Measurements from ENCODE around the gene ASB4. TPM values are rescaled to one million over a fixed set of nuclear protein-coding genes. Genes with fewer than 3 reads are reported as not detected.
"Not testable (repeated sequence)": the region's sequence is repeated elsewhere in the genome, so short reads cannot be mapped to it uniquely, and the experiment has no call there.

The ASB4 gene
- total RNA-seq, 2 donors from 2014 or later = not detected

- H3K4me3 ChIP-seq = no peak overlapping the region
- no peaks in the 10 kb centered on the region for H3K27me3 ChIP-seq
- 86 to 91% methylated on average over 5 of the region's 5 CpGs for WGBS, 2 donors
- no peak for ATAC-seq
- H3K9me3 ChIP-seq = no peaks in the 10 kb centered on the region
- DNase-seq = no peak
- no peaks in the 10 kb centered on the region for H3K36me3 ChIP-seq (replicated peaks in 1 of 2; ENCODE audit: insufficient read depth in 1 of 2, low read depth in 2 of 2)
- intact Hi-C loops (cut with DNase I) = no loop called here
- no peak overlapping the region for H3K27ac ChIP-seq
- no peaks in the 10 kb centered on the region for H3K4me1 ChIP-seq
- TF ChIP-seq CTCF (IDR thresholded peaks at IDR 0.05) = no peak
- no peak for TF ChIP-seq POLR2A (IDR thresholded peaks at IDR 0.05)
These were observed 15.6 kb downstream of the ASB4 start for GRCh38 chr7:95501261-95501832.

- no peak overlapping the region for H3K4me3 ChIP-seq
- ATAC-seq (no peak), DNase-seq (no peak)
- no peaks in the 10 kb centered on the region for H3K36me3 ChIP-seq (replicated peaks in 1 of 2; ENCODE audit: insufficient read depth in 1 of 2, low read depth in 2 of 2)
- no peaks in the 10 kb centered on the region for H3K4me1 ChIP-seq
- 85 to 93% methylated on average over 1 of the region's 1 CpG for WGBS, 2 donors
- TF ChIP-seq POLR2A (IDR thresholded peaks at IDR 0.05) (no peak), CTCF (IDR thresholded peaks at IDR 0.05) (no peak)
- intact Hi-C loops (cut with DNase I) = no loop called here
- no peaks in the 10 kb centered on the region for H3K27me3 ChIP-seq
- H3K9me3 ChIP-seq = no peaks in the 10 kb centered on the region
- H3K27ac ChIP-seq = no peak overlapping the region
These were observed 16.7 kb downstream of the ASB4 start for GRCh38 chr7:95502403-95502802.

GRCh38 chr7:95503271-95504131, 17.8 kb downstream of the ASB4 start:
- Histone ChIP-seq H3K36me3 (replicated peaks in 1 of 2; ENCODE audit: insufficient read depth in 1 of 2, low read depth in 2 of 2) (no peaks in the 10 kb centered on the region), H3K4me3 (no peak overlapping the region), H3K27ac (no peak overlapping the region), H3K4me1 (no peaks in the 10 kb centered on the region), H3K27me3 (no peaks in the 10 kb centered on the region), H3K9me3 (no peaks in the 10 kb centered on the region)
- ATAC-seq = no peak
- no peak for DNase-seq
- 86 to 87% methylated on average over 6 of the region's 6 CpGs for WGBS, 2 donors
- no peak for TF ChIP-seq POLR2A (IDR thresholded peaks at IDR 0.05)
- no peak for TF ChIP-seq CTCF (IDR thresholded peaks at IDR 0.05)
- intact Hi-C loops (cut with DNase I) = no loop called here

- WGBS, 2 donors = 88 to 90% methylated on average over 7 of the region's 7 CpGs
- not testable (repeated sequence) for ATAC-seq
These were observed 18.4 kb downstream of the ASB4 start for GRCh38 chr7:95504132-95504588.

GRCh38 chr7:95508780-95509179, 23.0 kb downstream of the ASB4 start:
- no peak for TF ChIP-seq POLR2A (IDR thresholded peaks at IDR 0.05)
- TF ChIP-seq CTCF (IDR thresholded peaks at IDR 0.05) = no peak
- H3K4me3 ChIP-seq = no peak overlapping the region
- no peaks in the 10 kb centered on the region for H3K4me1 ChIP-seq
- H3K9me3 ChIP-seq = no peaks in the 10 kb centered on the region
- no peak for ATAC-seq
- H3K27me3 ChIP-seq = no peaks in the 10 kb centered on the region
- DNase-seq = no peak
- intact Hi-C loops (cut with DNase I) = no loop called here
- no peak overlapping the region for H3K27ac ChIP-seq
- H3K36me3 ChIP-seq (replicated peaks in 1 of 2; ENCODE audit: insufficient read depth in 1 of 2, low read depth in 2 of 2) = no peaks in the 10 kb centered on the region
- WGBS, 2 donors = 48 to 50% methylated on average over 2 of the region's 2 CpGs

More at GRCh38 chr7:95504132-95504588, 18.4 kb downstream of the ASB4 start:
- H3K9me3 ChIP-seq; H3K4me1 ChIP-seq; H3K27me3 ChIP-seq; DNase-seq; H3K36me3 ChIP-seq (replicated peaks in 1 of 2; ENCODE audit: insufficient read depth in 1 of 2, low read depth in 2 of 2); intact Hi-C loops (cut with DNase I); H3K27ac ChIP-seq; H3K4me3 ChIP-seq: not testable (repeated sequence)
